ACC112 (cell line): Measurements from ENCODE around the gene ESRRB.

ENCODE experiments used
- H2AFZ ChIP-seq: fragments of 200-600 bp; sonication (generic); one replicate; pipeline ENCODE4 v1.6.0; 2017; ENCODE audit warnings: antibody characterized with exemption, low read length; ENCODE audit not compliant: unreplicated experiment
- H3K27ac ChIP-seq: fragments of 200-600 bp; sonication (generic); 2 replicates; pipeline ENCODE4 v1.5.1; 2014; ENCODE audit warnings: low read depth, mild to moderate bottlenecking, antibody characterized with exemption, low read length, moderate library complexity
- H3K27me3 ChIP-seq: fragments of 200-600 bp; sonication (generic); 2 replicates; pipeline ENCODE4 v1.6.1; 2014; ENCODE audit warnings: mild to moderate bottlenecking, antibody characterized with exemption, low read length, moderate library complexity, mixed read lengths; ENCODE audit not compliant: insufficient read depth
- H3K36me3 ChIP-seq: fragments of 200-600 bp; sonication (generic); 2 replicates; pipeline ENCODE4 v1.6.1; 2016; ENCODE audit warnings: mild to moderate bottlenecking, antibody characterized with exemption, low read length, moderate library complexity, mixed read lengths; ENCODE audit not compliant: insufficient read depth
- H3K4me1 ChIP-seq: fragments of 200-600 bp; sonication (generic); one replicate; pipeline ENCODE4 v1.6.1; 2016; ENCODE audit warnings: low read length, mixed read lengths; ENCODE audit not compliant: insufficient read depth, unreplicated experiment, control insufficient read depth
- H3K4me3 ChIP-seq: fragments of 200-600 bp; sonication (generic); 2 replicates; pipeline ENCODE4 v1.5.1; 2014; ENCODE audit warnings: mild to moderate bottlenecking, low read depth, low read length
- H3K79me2 ChIP-seq: fragments of 200-600 bp; sonication (generic); one replicate; pipeline ENCODE4 v1.6.0; 2016; ENCODE audit warnings: low read length; ENCODE audit not compliant: control insufficient read depth, unreplicated experiment, insufficient read depth

The ESRRB gene

DNA sequence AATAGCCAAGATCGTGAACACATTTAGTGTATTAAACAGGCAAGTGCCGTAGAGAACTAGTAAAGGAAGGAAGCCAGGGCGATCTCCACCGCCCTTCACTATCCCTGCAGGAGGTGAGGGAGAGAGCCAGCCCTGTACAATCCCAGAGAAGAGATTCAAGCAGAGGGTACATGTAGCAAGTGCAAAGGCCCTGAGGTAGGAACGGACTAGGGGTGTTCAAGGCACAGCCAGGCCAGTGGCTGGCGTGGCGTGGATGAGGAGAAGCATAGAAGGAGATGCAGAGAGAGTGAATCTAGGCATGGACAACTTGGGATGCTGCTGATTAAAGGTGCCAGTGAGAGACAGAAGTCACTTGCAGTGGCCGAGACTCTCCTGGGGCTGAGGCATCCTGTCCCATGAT is 39.1 kb upstream of the ESRRB start:
- Histone ChIP-seq H3K27ac (no peak overlapping the region), H3K79me2 (no peaks in the 10 kb centered on the region), H3K27me3 (peaks cover 64% of the 10 kb centered on the region), H3K4me1 (no peaks in the 10 kb centered on the region), H3K4me3 (no peak overlapping the region), H3K36me3 (no peaks in the 10 kb centered on the region), H2AFZ (no peak overlapping the region)

GRCh38 chr14:76337635-76338545 is 38.0 kb upstream of the ESRRB start:
- Histone ChIP-seq H2AFZ (no peak overlapping the region), H3K36me3 (no peaks in the 10 kb centered on the region), H3K4me3 (peak overlapping the region; percentile 56; the same call in 1 of the 2 replicates), H3K27ac (no peak overlapping the region), H3K79me2 (no peaks in the 10 kb centered on the region), H3K27me3 (peaks cover 68% of the 10 kb centered on the region), H3K4me1 (no peaks in the 10 kb centered on the region)

- Histone ChIP-seq H3K79me2 (no peaks in the 10 kb centered on the region), H3K27ac (no peak overlapping the region), H3K27me3 (peaks cover 71% of the 10 kb centered on the region), H3K4me3 (no peak overlapping the region), H3K36me3 (no peaks in the 10 kb centered on the region), H2AFZ (no peak overlapping the region), H3K4me1 (no peaks in the 10 kb centered on the region)
Measured at GRCh38 chr14:76339728-76340615, 36.0 kb upstream of the ESRRB start.

GRCh38 chr14:76343386-76343785 is 32.6 kb upstream of the ESRRB start:
- Histone ChIP-seq H2AFZ (no peak overlapping the region), H3K36me3 (no peaks in the 10 kb centered on the region), H3K27me3 (peaks cover 42% of the 10 kb centered on the region), H3K4me3 (no peak overlapping the region), H3K4me1 (no peaks in the 10 kb centered on the region), H3K27ac (no peak overlapping the region), H3K79me2 (no peaks in the 10 kb centered on the region)

- no peaks in the 10 kb centered on the region for H3K79me2 ChIP-seq
- H3K4me1 ChIP-seq = no peaks in the 10 kb centered on the region
- no peak overlapping the region for H3K4me3 ChIP-seq
- no peak overlapping the region for H3K27ac ChIP-seq
- no peaks in the 10 kb centered on the region for H3K36me3 ChIP-seq
- no peak overlapping the region for H2AFZ ChIP-seq
- peaks cover 37% of the 10 kb centered on the region for H3K27me3 ChIP-seq
Measured at GRCh38 chr14:76346391-76347160, 29.4 kb upstream of the ESRRB start.

GRCh38 chr14:76348898-76349297 is 27.0 kb upstream of the ESRRB start:
- H3K27me3 ChIP-seq = peaks cover 22% of the 10 kb centered on the region
- H3K36me3 ChIP-seq = no peaks in the 10 kb centered on the region
- no peak overlapping the region for H3K27ac ChIP-seq
- H3K4me1 ChIP-seq = no peaks in the 10 kb centered on the region
- no peaks in the 10 kb centered on the region for H3K79me2 ChIP-seq
- H3K4me3 ChIP-seq = no peak overlapping the region
- no peak overlapping the region for H2AFZ ChIP-seq

- Histone ChIP-seq H3K79me2 (no peaks in the 10 kb centered on the region), H2AFZ (no peak overlapping the region), H3K27ac (no peak overlapping the region), H3K36me3 (no peaks in the 10 kb centered on the region), H3K4me1 (no peaks in the 10 kb centered on the region), H3K27me3 (peaks cover 23% of the 10 kb centered on the region), H3K4me3 (no peak overlapping the region)
Measured at GRCh38 chr14:76349993-76350392, 25.9 kb upstream of the ESRRB start.

DNA sequence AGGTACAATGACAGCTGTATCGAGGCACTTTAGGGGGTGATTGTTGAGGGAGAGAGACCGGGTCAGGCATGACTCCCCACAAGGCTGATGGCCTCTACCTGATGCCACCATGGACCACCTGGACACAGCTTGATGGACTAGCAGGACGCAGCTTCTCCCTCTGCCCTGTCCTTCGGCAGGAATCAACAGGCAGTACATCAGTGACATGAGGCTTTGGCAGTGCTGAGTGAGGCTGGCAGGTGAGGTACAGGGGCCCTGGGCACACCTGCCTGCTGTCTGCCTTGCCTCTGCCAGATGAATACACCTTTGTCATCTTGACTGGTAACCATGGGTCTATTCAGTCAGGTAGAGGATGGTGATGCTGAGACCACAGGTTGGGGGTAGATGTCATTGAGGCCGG is 25.3 kb upstream of the ESRRB start:
- Histone ChIP-seq H3K27me3 (peaks cover 28% of the 10 kb centered on the region), H3K4me1 (no peaks in the 10 kb centered on the region), H3K36me3 (no peaks in the 10 kb centered on the region), H3K79me2 (no peaks in the 10 kb centered on the region), H2AFZ (no peak overlapping the region), H3K4me3 (no peak overlapping the region), H3K27ac (no peak overlapping the region)

- Histone ChIP-seq H3K4me3 (no peak overlapping the region), H3K27me3 (peaks cover 34% of the 10 kb centered on the region)
Measured at GRCh38 chr14:76351941-76352340, 24.0 kb upstream of the ESRRB start.

GRCh38 chr14:76352639-76353281 is 23.2 kb upstream of the ESRRB start:
- H3K4me1 ChIP-seq = no peaks in the 10 kb centered on the region
- H3K36me3 ChIP-seq = no peaks in the 10 kb centered on the region
- H3K27ac ChIP-seq = no peak overlapping the region
- no peak overlapping the region for H2AFZ ChIP-seq
- H3K79me2 ChIP-seq = no peaks in the 10 kb centered on the region
- peaks cover 39% of the 10 kb centered on the region for H3K27me3 ChIP-seq
- H3K4me3 ChIP-seq = no peak overlapping the region

More at GRCh38 chr14:76351941-76352340, 24.0 kb upstream of the ESRRB start:
- no peaks in the 10 kb centered on the region for H3K4me1 ChIP-seq
- H3K36me3 ChIP-seq = no peaks in the 10 kb centered on the region
- H3K27ac ChIP-seq = no peak overlapping the region
- H2AFZ ChIP-seq = no peak overlapping the region
- no peaks in the 10 kb centered on the region for H3K79me2 ChIP-seq
